PC-9 (cell line): Measurements from ENCODE around the gene SLC12A3. TPM values are rescaled to one million over a fixed set of nuclear protein-coding genes. Genes with fewer than 3 reads are reported as not detected.

Source experiments
- BruUV-seq: library from RNA; stranded (reverse); fragments of 400-500 nt; replicated peaks from 2 replicates; lab custom pipeline; 2021; lab: Mats Ljungman, UMichigan
- CTCF ChIA-PET: fragments of 300-600 bp; sonication (Branson Sonifier 250); formaldehyde crosslinking; loops from one replicate; lab custom pipeline; 2022; ENCODE audit warnings: antibody characterized with exemption; lab: Charles Lee
- POLR2A ChIA-PET: fragments of 300-600 bp; sonication (Branson Sonifier 250); formaldehyde crosslinking; loops from one replicate; lab custom pipeline; 2022; ENCODE audit warnings: antibody characterized with exemption; ENCODE audit not compliant: unreplicated experiment; lab: Charles Lee
- DNase-seq, 2 experiments: peaks; one replicate each; pipeline versions ENCODE4 v3.0.0 to v3.0.0-alpha.2; 2015 to 2022; ENCODE audit warnings: mixed read lengths in 1 of 2
- H2AFZ ChIP-seq: fragments of 200-600 bp; sonication (generic); 2 replicates; pipeline ENCODE4 v1.8.1; 2017; ENCODE audit warnings: antibody characterized with exemption
- H3F3A ChIP-seq: fragments of 200-600 bp; sonication (generic); 2 replicates; pipeline ENCODE4 v1.8.1; 2017; ENCODE audit warnings: antibody characterized with exemption, mild to moderate bottlenecking, low read depth; ENCODE audit not compliant: insufficient read depth
- H3K27ac ChIP-seq: fragments of 200-600 bp; sonication (generic); 2 replicates; pipeline ENCODE4 v1.6.1; 2016; ENCODE audit warnings: mixed run types
- H3K27me3 ChIP-seq: fragments of 200-600 bp; sonication (generic); 2 replicates; pipeline ENCODE4 v1.6.1; 2016; ENCODE audit warnings: low read depth, mixed run types; ENCODE audit not compliant: insufficient read depth
- H3K36me3 ChIP-seq: fragments of 200-600 bp; sonication (generic); 2 replicates; pipeline ENCODE4 v1.6.1; 2016; ENCODE audit warnings: low read depth, mixed run types
- H3K4me1 ChIP-seq: fragments of 200-600 bp; sonication (generic); replicated peaks from 2 replicates; pipeline ENCODE4 v1.6.1; 2016; ENCODE audit warnings: mixed run types; ENCODE audit not compliant: insufficient read depth
- H3K4me2 ChIP-seq: fragments of 200-600 bp; sonication (generic); 2 replicates; pipeline ENCODE4 v1.6.1; 2017; ENCODE audit warnings: mixed run types
- H3K4me3 ChIP-seq: fragments of 200-600 bp; sonication (generic); 2 replicates; pipeline ENCODE4 v1.6.1; 2016; ENCODE audit warnings: mixed run types
- H3K79me2 ChIP-seq: fragments of 200-600 bp; sonication (generic); 2 replicates; pipeline ENCODE4 v1.6.1; 2017; ENCODE audit warnings: low read depth, mixed run types
- H3K9me2 ChIP-seq: fragments of 200-600 bp; sonication (generic); 2 replicates; pipeline ENCODE4 v1.8.1; 2017; ENCODE audit warnings: mild to moderate bottlenecking; ENCODE audit not compliant: insufficient read depth
- H3K9me3 ChIP-seq: fragments of 200-600 bp; sonication (generic); 2 replicates; pipeline ENCODE4 v1.8.1; 2016; ENCODE audit warnings: low read depth; ENCODE audit not compliant: insufficient read depth
- H4K20me1 ChIP-seq: fragments of 200-600 bp; sonication (generic); 2 replicates; pipeline ENCODE4 v1.8.1; 2017; ENCODE audit not compliant: insufficient read depth
- CTCF ChIP-seq: fragments of 200-600 bp; sonication (generic); conservative IDR thresholded peaks from 2 replicates; pipeline ENCODE4 v1.6.1; 2017; ENCODE audit warnings: mixed run types, antibody characterized with exemption, mild to moderate bottlenecking, moderate library complexity
- EZH2 ChIP-seq: fragments of 200-600 bp; sonication (generic); IDR thresholded peaks from 2 replicates; pipeline ENCODE4 v1.8.0; 2017; ENCODE audit warnings: antibody characterized with exemption, low read depth
- intact Hi-C: fragments of 100-400 bp; cut with micrococcal nuclease; formaldehyde crosslinking; loops from one replicate; pipeline ENCODE4 v1.10.0; 2022; ENCODE audit not compliant: unreplicated experiment
- total RNA-seq: library from RNA; stranded (reverse); gene quantifications from 2 replicates; pipeline ENCODE4 v1.2.3, GENCODE V29; 2021

SLC12A3 gene
- total RNA-seq, 1 experiment from 2014 or later = 0.26 TPM

GRCh38 chr16:56880176-56880575 lies 15.2 kb downstream of the SLC12A3 start:
- H3K4me1 ChIP-seq = no peaks in the 10 kb centered on the region
- no TSS peak for BruUV-seq

GRCh38 chr16:56880685-56881084 lies 15.7 kb downstream of the SLC12A3 start:
- no TSS peak for BruUV-seq
- ChIA-PET POLR2A (no interaction called here), CTCF (no interaction called here)
- Histone ChIP-seq H3K9me3 (no peaks in the 10 kb centered on the region), H3F3A (no peaks in the 10 kb centered on the region), H2AFZ (no peak overlapping the region), H3K27me3 (no peaks in the 10 kb centered on the region), H3K4me1 (no peaks in the 10 kb centered on the region), H3K36me3 (no peaks in the 10 kb centered on the region), H3K4me2 (no peak overlapping the region), H3K9me2 (no peaks in the 10 kb centered on the region), H3K4me3 (no peak overlapping the region), H3K79me2 (no peaks in the 10 kb centered on the region), H3K27ac (no peak overlapping the region), H4K20me1 (no peaks in the 10 kb centered on the region)
- intact Hi-C loops = no loop called here
- TF ChIP-seq CTCF = no peak
- no peak for TF ChIP-seq EZH2
- DNase-seq = no peak

More at GRCh38 chr16:56880176-56880575, 15.2 kb downstream of the SLC12A3 start:
- Histone ChIP-seq H3F3A (no peaks in the 10 kb centered on the region), H3K27me3 (no peaks in the 10 kb centered on the region), H3K4me3 (no peak overlapping the region), H3K9me2 (no peaks in the 10 kb centered on the region), H3K9me3 (no peaks in the 10 kb centered on the region), H3K27ac (no peak overlapping the region), H4K20me1 (no peaks in the 10 kb centered on the region), H3K4me2 (no peak overlapping the region), H3K79me2 (no peaks in the 10 kb centered on the region), H3K36me3 (no peaks in the 10 kb centered on the region), H2AFZ (no peak overlapping the region)
- intact Hi-C loops = no loop called here
- no peak for DNase-seq
- ChIA-PET POLR2A (no interaction called here), CTCF (no interaction called here)
- TF ChIP-seq EZH2 = no peak
- TF ChIP-seq CTCF = no peak

GRCh38 chr16:56882077-56882800 lies 17.2 kb downstream of the SLC12A3 start:
- Histone ChIP-seq H3K9me3 (no peaks in the 10 kb centered on the region), H3K27ac (no peak overlapping the region), H3K4me2 (no peak overlapping the region), H3F3A (no peaks in the 10 kb centered on the region), H3K36me3 (no peaks in the 10 kb centered on the region), H3K79me2 (no peaks in the 10 kb centered on the region), H3K9me2 (no peaks in the 10 kb centered on the region), H3K4me1 (no peaks in the 10 kb centered on the region), H2AFZ (no peak overlapping the region), H3K4me3 (no peak overlapping the region), H3K27me3 (no peaks in the 10 kb centered on the region), H4K20me1 (no peaks in the 10 kb centered on the region)
- POLR2A ChIA-PET = no interaction called here
- CTCF ChIA-PET = no interaction called here
- DNase-seq = no peak
- TF ChIP-seq CTCF (no peak), EZH2 (no peak)
- BruUV-seq = no TSS peak
- intact Hi-C loops = no loop called here
